Left forelimb (tissue), 1 donor: Measurements from ENCODE around the gene LAMA2.

Experiments used
- DNase-seq: peaks from one replicate; pipeline ENCODE4 v3.0.0-alpha.2; 2018; ENCODE audit warnings: low spot score

The LAMA2 gene

DNA sequence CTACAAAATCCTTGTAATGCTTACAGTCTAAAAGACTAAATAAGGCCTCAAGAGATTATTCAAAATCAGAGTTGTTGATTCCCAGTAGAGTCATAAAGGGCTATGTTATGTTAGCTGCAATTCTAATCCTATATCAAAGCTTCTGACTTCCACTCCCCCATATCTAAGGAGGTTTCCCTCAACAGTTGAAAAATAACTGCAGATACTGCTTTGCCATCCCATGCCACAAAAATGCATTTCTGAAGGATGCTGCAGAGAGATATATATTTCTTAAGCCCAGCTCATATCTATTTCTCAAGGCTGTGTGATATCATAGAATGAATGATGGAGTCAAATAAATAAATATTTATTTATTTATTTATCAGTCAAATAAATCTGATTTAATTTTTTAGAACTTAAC is 332.3 kb downstream of the LAMA2 start:
- DNase-seq: no peak

GRCh38 chr6:129215916-129216520 is 333.1 kb downstream of the LAMA2 start:
- no peak for DNase-seq

DNA sequence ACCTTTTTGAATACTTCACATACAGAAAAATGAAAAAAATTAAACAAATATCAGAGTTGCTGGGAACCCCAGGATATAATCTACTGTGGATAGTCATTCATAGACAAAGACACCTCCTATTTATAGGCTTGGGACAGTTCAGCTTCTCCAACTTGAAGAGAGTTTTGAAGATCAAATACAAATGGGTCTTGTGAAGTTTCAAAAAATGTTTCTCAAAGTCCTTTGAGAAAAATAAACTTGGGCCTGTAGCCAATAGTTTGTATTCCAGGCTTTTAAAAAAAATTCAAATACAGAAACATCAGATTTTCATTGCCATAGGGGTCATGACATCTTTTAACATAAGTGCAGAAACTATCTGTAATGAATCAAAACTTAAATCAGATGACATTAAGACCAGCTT is 334.8 kb downstream of the LAMA2 start:
- no peak for DNase-seq

DNA sequence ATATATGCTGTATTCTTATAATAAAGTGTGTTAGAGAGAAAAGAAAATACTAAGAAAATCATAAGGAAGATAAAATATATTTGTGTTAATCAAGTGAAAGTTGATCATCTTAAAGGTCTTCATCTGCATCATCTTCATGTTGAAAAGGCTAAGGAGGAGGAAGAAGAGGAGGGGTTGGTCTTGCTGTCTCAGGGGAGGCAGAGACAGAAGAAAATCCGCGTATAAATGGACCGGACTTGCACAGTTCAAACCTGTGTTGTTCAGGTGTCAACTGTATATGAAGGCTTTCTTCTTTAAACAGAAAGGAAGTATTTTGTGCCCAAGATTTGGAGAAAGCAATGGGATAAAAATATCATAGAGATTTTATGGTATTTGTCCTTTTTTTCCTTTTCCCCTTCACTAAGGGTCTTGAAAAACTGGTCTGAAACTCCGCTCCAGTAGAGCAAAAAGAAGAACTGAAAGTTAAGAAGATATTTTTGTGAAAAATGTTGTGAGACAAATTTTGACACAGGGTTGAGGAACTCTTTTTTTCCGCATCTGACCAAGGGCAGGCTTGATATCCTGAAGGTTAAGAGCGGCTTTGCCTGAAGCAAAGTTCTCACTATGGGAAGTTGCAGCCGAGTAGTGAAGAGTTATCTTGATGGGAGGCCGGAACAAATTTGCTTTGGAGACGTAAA is 350.7 kb downstream of the LAMA2 start:
- no peak for DNase-seq

- DNase-seq: no peak
Measured at GRCh38 chr6:129235167-129236000, 352.4 kb downstream of the LAMA2 start.

DNA sequence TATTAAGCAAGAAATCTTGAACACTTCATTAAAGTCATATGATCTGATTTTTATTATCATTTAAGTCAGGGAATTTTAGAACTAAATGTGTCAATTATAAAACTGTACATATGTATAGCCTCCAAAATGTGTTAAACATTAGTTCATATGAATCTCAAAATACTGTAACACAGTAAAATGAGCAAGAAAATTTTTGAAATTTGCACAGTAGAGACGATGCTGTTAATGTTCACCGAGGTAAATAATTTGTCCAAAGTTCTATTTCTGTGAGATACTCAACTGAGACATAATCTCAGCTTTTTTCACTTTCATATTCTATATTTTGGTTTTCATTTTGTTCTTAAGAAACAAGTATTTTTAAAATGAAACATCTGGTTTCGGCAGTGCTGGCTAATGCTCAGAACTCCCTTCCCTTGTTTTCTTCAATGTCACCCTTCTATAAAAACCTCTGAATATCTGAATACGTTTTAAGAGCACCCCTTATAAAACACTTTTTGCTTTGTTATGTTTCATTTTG is 353.1 kb downstream of the LAMA2 start:
- DNase-seq: no peak

- DNase-seq: no peak
Measured at GRCh38 chr6:129238991-129239390, 356.1 kb downstream of the LAMA2 start.

GRCh38 chr6:129239825-129240491 is 357.0 kb downstream of the LAMA2 start:
- no peak for DNase-seq

DNA sequence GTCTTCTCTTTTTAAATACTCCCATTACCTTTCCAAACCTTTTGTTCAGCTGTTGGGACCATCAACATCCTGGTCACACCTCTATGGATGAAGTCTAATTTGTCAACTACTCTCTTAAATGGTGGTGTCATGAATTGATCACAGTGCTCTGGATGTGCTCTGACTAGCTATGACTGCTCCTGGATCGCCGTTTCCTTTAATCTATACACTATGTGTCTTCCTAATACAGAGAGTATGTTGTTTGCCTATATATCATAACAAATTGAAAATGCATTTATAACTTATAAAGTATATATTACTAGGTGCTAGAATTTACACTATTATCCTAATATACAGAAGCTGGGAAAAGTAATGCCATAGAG is 357.5 kb downstream of the LAMA2 start:
- DNase-seq: no peak

DNA sequence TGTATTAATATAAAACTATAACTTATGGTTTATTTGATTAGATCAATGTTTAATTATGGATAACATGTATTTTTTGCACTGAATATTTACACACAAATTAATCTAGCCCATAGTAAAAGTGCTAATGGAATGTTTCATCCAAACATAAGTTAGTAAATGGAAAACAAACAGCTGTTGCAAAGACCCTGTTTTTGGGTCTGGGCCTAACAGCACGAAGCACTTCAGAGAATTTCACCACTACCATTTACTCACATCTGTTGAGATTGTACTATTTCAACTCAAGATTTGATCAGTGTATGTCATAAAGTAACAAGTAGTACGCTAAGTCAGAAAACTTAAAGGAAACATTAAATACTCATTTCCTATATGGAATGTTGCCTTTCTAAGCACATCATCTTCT is 359.6 kb downstream of the LAMA2 start:
- no peak for DNase-seq

GRCh38 chr6:129243377-129243776 is 360.4 kb downstream of the LAMA2 start:
- DNase-seq: no peak

DNA sequence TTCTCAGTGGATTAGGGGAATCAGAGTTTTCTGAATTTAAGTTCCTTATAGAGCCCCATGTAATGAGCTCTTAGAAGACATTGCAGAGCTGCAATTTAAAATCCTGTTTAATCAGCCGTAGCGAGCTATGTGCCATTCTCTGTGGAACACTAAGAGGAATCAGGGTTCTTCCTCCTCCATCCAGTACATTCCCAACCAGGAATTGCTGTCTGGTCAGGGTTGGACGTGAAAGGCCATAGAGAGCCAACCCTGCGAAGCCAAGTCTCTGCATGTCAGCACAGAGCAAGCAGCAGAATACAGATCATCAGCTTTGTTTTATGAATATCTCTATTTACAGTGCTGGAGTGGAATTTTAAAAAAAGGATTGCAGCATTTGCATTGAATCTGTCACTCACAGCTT is 366.0 kb downstream of the LAMA2 start:
- DNase-seq: no peak

GRCh38 chr6:129251669-129252376 is 368.9 kb downstream of the LAMA2 start:
- DNase-seq: no peak

DNA sequence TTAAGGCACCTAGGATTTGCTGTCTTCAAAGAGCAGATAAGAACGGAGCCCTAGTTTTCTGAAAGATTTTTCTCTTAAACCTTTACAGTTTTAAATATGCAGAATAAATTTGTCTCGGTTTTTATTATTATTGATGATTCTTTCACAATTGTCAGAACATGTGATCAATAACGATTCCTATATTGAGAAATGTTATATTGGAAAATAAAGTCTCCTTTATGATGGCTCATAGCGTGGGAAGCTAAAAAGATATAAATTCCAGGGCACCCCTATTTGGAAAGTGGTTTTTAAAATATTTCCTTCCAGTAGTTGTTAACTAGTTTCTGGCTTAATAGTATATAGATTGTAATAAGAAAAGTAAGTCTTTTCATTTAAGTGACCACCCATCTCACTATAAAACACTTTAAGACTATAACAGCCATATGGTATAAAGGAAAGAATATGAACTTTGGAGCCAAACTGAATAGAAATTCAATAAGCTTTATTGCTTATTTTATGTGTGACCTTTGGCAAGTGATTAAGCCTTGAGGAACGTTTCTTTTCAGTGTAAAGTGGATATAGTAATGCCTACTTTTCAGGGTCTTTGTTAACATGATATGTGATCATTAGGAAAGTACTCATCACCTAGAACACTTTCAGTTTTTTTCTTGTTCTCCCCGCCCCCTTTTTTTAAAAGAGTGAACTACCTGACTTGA is 369.6 kb downstream of the LAMA2 start:
- no peak for DNase-seq

GRCh38 chr6:129253242-129253641 is 370.3 kb downstream of the LAMA2 start:
- DNase-seq: no peak

GRCh38 chr6:129253727-129254126 is 370.8 kb downstream of the LAMA2 start:
- DNase-seq: no peak

DNA sequence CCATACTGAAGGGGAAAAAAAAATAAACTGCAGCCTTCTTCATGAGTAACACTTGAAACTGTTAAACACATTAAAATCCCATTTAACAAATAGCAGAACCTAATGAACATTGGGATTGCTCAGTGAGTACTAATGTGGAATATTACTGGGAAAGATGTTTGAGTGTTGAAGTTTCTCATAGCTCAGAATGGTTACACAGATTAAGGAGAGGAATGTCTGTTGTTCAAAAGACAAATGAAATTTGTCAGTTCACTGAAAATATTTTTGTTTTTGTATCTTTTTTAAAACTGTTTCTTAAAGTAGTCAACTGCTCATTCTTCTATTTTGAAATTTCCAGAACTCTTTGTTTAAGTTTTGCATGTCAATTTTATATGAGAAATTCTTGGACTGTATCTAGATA is 374.3 kb downstream of the LAMA2 start:
- DNase-seq: no peak

- DNase-seq: no peak
Measured at GRCh38 chr6:129262661-129263060, 379.7 kb downstream of the LAMA2 start.

GRCh38 chr6:129263176-129263575 is 380.2 kb downstream of the LAMA2 start:
- DNase-seq: no peak

- DNase-seq: no peak
Measured at GRCh38 chr6:129264480-129265045, 381.6 kb downstream of the LAMA2 start.

- no peak for DNase-seq
Measured at GRCh38 chr6:129267028-129267427, 384.1 kb downstream of the LAMA2 start.
